ELF-1 (cell line): ENCODE measurements around the gene THSD4.

Experiments
- DNase-seq: peaks from one replicate; pipeline ENCODE4 v3.0.0-alpha.2; 2016; ENCODE audit warnings: low read depth, low spot score

THSD4 gene

GRCh38 chr15:71328453-71328852, 213.2 kb downstream of the THSD4 start:
- no peak for DNase-seq

GRCh38 chr15:71329041-71329440, 213.8 kb downstream of the THSD4 start:
- no peak for DNase-seq

- DNase-seq = no peak
Measured at GRCh38 chr15:71329497-71330260, 214.4 kb downstream of the THSD4 start.

GRCh38 chr15:71330638-71331162, 215.4 kb downstream of the THSD4 start:
- no peak for DNase-seq

- DNase-seq = no peak
Measured at GRCh38 chr15:71331173-71331572, 215.9 kb downstream of the THSD4 start.

GRCh38 chr15:71332431-71333004, 217.2 kb downstream of the THSD4 start:
- no peak for DNase-seq

- no peak for DNase-seq
Measured at GRCh38 chr15:71333136-71333700, 217.9 kb downstream of the THSD4 start.

GRCh38 chr15:71333839-71334238, 218.6 kb downstream of the THSD4 start:
- no peak for DNase-seq

- no peak for DNase-seq
Measured at GRCh38 chr15:71334434-71334833, 219.2 kb downstream of the THSD4 start.

GRCh38 chr15:71334873-71335272, 219.6 kb downstream of the THSD4 start:
- no peak for DNase-seq

- no peak for DNase-seq
Measured at GRCh38 chr15:71335591-71335990, 220.3 kb downstream of the THSD4 start.

GRCh38 chr15:71336671-71337070, 221.4 kb downstream of the THSD4 start:
- no peak for DNase-seq

- peak; percentile 93 for DNase-seq
Measured at GRCh38 chr15:71337197-71337845, 222.1 kb downstream of the THSD4 start.

- no peak for DNase-seq
Measured at GRCh38 chr15:71338265-71338664, 223.0 kb downstream of the THSD4 start.

- peak; percentile 31 for DNase-seq
Measured at GRCh38 chr15:71338827-71339542, 223.7 kb downstream of the THSD4 start.

- no peak for DNase-seq
Measured at GRCh38 chr15:71341811-71342550, 226.7 kb downstream of the THSD4 start.

- DNase-seq = no peak
Measured at GRCh38 chr15:71342658-71343057, 227.4 kb downstream of the THSD4 start.

GRCh38 chr15:71344316-71344715, 229.0 kb downstream of the THSD4 start:
- DNase-seq = no peak

GRCh38 chr15:71345186-71345585, 229.9 kb downstream of the THSD4 start:
- DNase-seq = no peak

- DNase-seq = no peak
Measured at GRCh38 chr15:71346464-71346863, 231.2 kb downstream of the THSD4 start.

GRCh38 chr15:71348597-71348996, 233.3 kb downstream of the THSD4 start:
- DNase-seq = no peak
